ENCODE measurements around the gene MLXIP. TPM values are rescaled to one million over a fixed set of nuclear protein-coding genes. Genes with fewer than 3 reads are reported as not detected.

MLXIP gene
- total and polyA plus RNA-seq, 2 of the 4 experiments (the other 2 are of a cell fraction): 2.7 to 10.8 TPM

GRCh38 chr12:122086116-122086515, 7.6 kb downstream of the MLXIP start:
- ATAC-seq (ENCODE audit: low read depth) (no peak), DNase-seq (no peak)
- Histone ChIP-seq H3K9me1 (ENCODE audit: insufficient read depth, low read length) (peaks cover 24% of the 10 kb centered on the region), H3K27me3 (ENCODE audit: control insufficient read depth, insufficient read depth, low read length) (no peaks in the 10 kb centered on the region), H2BK15ac (ENCODE audit: low read depth, low read length) (no peak overlapping the region), H4K8ac (ENCODE audit: low read depth in 2 of 2, low read length in 2 of 2) (no peak overlapping the region), H3K18ac (ENCODE audit: low read depth, low read length) (no peak overlapping the region), H2BK5ac (ENCODE audit: low read depth, low read length, poor library complexity, severe bottlenecking) (no peak overlapping the region), H4K20me1 (ENCODE audit: insufficient read depth, low read length) (peaks cover 56% of the 10 kb centered on the region), H3K4me2 (ENCODE audit: low read depth, low read length) (no peak overlapping the region), H3K4me1 (ENCODE audit: control insufficient read depth, insufficient read depth, low read length) (peaks cover 16% of the 10 kb centered on the region), H3K56ac (ENCODE audit: extremely low read depth, insufficient read depth, low read length) (no peak overlapping the region), H3K27ac (ENCODE audit: insufficient read depth, low read length) (no peak overlapping the region), H2AK5ac (ENCODE audit: low read depth, low read length) (no peak overlapping the region), H2AK9ac (replicated peaks; ENCODE audit: low read depth, low read length, poor library complexity) (no peak overlapping the region), H3K9ac (ENCODE audit: low read depth, low read length) (no peak overlapping the region), H4K5ac (ENCODE audit: low read depth, low read length) (no peak overlapping the region), H3K79me1 (ENCODE audit: low read depth in 1 of 2, low read length in 2 of 2) (peaks cover 20 to 82% of the 10 kb centered on the region in 2 experiments; a peak in 3 of 4 replicates), H3K4ac (ENCODE audit: low read depth, low read length) (no peak overlapping the region), H3K36me3 (ENCODE audit: control insufficient read depth, insufficient read depth, low read length) (peaks cover 39% of the 10 kb centered on the region), H4K91ac (ENCODE audit: insufficient read depth, low read depth, low read length) (no peak overlapping the region), H2AFZ (replicated peaks; ENCODE audit: low read length, poor library complexity) (no peak overlapping the region), H3K9me3 (ENCODE audit: control insufficient read depth, insufficient read depth, low read length) (no peaks in the 10 kb centered on the region), H2BK120ac (ENCODE audit: low read depth, low read length) (no peak overlapping the region), H3K23ac (ENCODE audit: low read depth, low read length) (no peak overlapping the region), H3K4me3 (ENCODE audit: insufficient read depth, low read depth, low read length) (no peak overlapping the region), H2BK20ac (ENCODE audit: low read depth, low read length) (no peak overlapping the region), H3K14ac (replicated peaks; ENCODE audit: low read depth, low read length) (no peak overlapping the region)
- CTCF ChIA-PET: no interaction called here
- TF ChIP-seq, protein P1, sequence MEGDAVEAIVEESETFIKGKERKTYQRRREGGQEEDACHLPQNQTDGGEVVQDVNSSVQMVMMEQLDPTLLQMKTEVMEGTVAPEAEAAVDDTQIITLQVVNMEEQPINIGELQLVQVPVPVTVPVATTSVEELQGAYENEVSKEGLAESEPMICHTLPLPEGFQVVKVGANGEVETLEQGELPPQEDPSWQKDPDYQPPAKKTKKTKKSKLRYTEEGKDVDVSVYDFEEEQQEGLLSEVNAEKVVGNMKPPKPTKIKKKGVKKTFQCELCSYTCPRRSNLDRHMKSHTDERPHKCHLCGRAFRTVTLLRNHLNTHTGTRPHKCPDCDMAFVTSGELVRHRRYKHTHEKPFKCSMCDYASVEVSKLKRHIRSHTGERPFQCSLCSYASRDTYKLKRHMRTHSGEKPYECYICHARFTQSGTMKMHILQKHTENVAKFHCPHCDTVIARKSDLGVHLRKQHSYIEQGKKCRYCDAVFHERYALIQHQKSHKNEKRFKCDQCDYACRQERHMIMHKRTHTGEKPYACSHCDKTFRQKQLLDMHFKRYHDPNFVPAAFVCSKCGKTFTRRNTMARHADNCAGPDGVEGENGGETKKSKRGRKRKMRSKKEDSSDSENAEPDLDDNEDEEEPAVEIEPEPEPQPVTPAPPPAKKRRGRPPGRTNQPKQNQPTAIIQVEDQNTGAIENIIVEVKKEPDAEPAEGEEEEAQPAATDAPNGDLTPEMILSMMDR (conservative IDR thresholded peaks at IDR 0.05; ENCODE audit: low read depth, low read length): no peak
- TF ChIP-seq NFE2L2 (IDR thresholded peaks at IDR 0.05; ENCODE audit: low read depth, low read length) (no peak), RFX5 (IDR thresholded peaks at IDR 0.05; ENCODE audit: low read depth, low read length) (no peak), CEBPB (IDR thresholded peaks at IDR 0.05; ENCODE audit: low read depth, low read length) (no peak), MAZ (IDR thresholded peaks at IDR 0.05; ENCODE audit: borderline replicate concordance, low read depth, low read length) (no peak)
- dilution Hi-C loops (cut with HindIII; ENCODE audit: low sequenced_read_pairs, unreplicated experiment) (no loop called here), in situ Hi-C loops (cut with MboI; ENCODE audit: low sequenced_read_pairs) (no loop called here), intact Hi-C loops (cut with micrococcal nuclease) (no loop called here)
- WGBS, 2 experiments (ENCODE audit: extremely low coverage in 2 of 2, insufficient read length in 1 of 2): no CpG with 5 or more reads among the region's 8 CpGs
- POLR2A ChIA-PET (ENCODE audit: unreplicated experiment): no interaction called here
- BruUV-seq (replicated peaks): no TSS peak

Data from IMR-90 (cell line).